SK-N-SH treated with all-trans-retinoic acid at 6 μM for 48 hours (cell line): ENCODE data around the gene NUDT2.

Experiments used
- ARNTL ChIP-seq: fragments of 450-650 bp; formaldehyde crosslinking; IDR thresholded peaks from 2 replicates; pipeline ENCODE4 v1.5.0; 2020; ENCODE audit warnings: low read depth, mild to moderate bottlenecking, moderate library complexity, borderline replicate concordance
- CSDC2 ChIP-seq: fragments of 250-450 bp; sonication (Bioruptor Pico); IDR thresholded peaks from 2 replicates; pipeline ENCODE4 v1.5.0; 2020; ENCODE audit warnings: mild to moderate bottlenecking, moderate library complexity
- ESRRG ChIP-seq: fragments of 250-450 bp; sonication (Bioruptor Pico); IDR thresholded peaks from 2 replicates; pipeline ENCODE4 v1.6.1; 2021; ENCODE audit warnings: mild to moderate bottlenecking
- RARB ChIP-seq: fragments of 250-450 bp; sonication (Bioruptor Pico); IDR thresholded peaks from 2 replicates; pipeline ENCODE4 v1.8.0; 2021; ENCODE audit warnings: mild to moderate bottlenecking, moderate library complexity
- SNAI2 ChIP-seq: fragments of 250-450 bp; sonication (Bioruptor Pico); IDR thresholded peaks from 2 replicates; pipeline ENCODE4 v1.5.0; 2020; ENCODE audit warnings: mild to moderate bottlenecking, moderate library complexity
- TOX ChIP-seq: fragments of 250-450 bp; sonication (Bioruptor Pico); IDR thresholded peaks from 2 replicates; pipeline ENCODE4 v1.8.0; 2021; ENCODE audit warnings: mild to moderate bottlenecking, moderate library complexity, borderline replicate concordance
- ZFP30 ChIP-seq: fragments of 450-650 bp; formaldehyde crosslinking; IDR thresholded peaks from 2 replicates; pipeline ENCODE4 v1.5.0; 2022; ENCODE audit warnings: mild to moderate bottlenecking, moderate library complexity
- TF ChIP-seq, protein P1 (sequence below): fragments of 250-450 bp; sonication (Bioruptor Pico); IDR thresholded peaks from 2 replicates; pipeline ENCODE4 v1.8.0; 2021; ENCODE audit warnings: low read depth, mild to moderate bottlenecking, moderate library complexity, borderline replicate concordance
- TF ChIP-seq, protein P2 (sequence below): fragments of 250-450 bp; sonication (Bioruptor Pico); IDR thresholded peaks from 2 replicates; pipeline ENCODE4 v1.8.0; 2020; ENCODE audit warnings: mild to moderate bottlenecking, moderate library complexity, borderline replicate concordance
- TF ChIP-seq, protein P3 (sequence below): fragments of 250-450 bp; sonication (Bioruptor Pico); IDR thresholded peaks from 2 replicates; pipeline ENCODE4 v1.5.1; 2020; ENCODE audit warnings: low read depth, mild to moderate bottlenecking, moderate library complexity
- TF ChIP-seq, protein P4 (sequence below): fragments of 250-450 bp; sonication (Bioruptor Pico); IDR thresholded peaks from 2 replicates; pipeline ENCODE4 v1.5.1; 2021; ENCODE audit warnings: mild to moderate bottlenecking, moderate library complexity

DNA sequence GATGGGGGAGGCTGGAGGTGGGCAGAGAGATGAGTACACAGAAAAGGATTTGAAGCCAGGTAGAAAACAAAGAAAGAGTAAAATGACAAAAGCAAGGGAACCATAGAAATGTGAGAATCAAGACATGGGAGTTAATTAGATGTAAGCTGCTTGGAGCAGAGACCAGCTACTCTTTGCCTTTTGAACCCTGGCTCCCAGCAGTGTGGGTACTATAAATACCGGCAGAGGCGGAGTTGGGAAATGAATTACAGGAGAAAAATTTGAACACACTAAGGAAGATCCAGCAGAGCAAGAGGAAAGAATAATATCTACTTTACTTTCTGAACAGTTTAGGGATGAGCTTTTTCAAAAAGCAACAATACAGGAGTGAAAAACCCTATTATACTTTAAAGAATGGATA, 36.8 kb upstream of the NUDT2 start:
- no peak for TF ChIP-seq CSDC2 (CRISPR knock-in tag)
- TF ChIP-seq, protein P1, sequence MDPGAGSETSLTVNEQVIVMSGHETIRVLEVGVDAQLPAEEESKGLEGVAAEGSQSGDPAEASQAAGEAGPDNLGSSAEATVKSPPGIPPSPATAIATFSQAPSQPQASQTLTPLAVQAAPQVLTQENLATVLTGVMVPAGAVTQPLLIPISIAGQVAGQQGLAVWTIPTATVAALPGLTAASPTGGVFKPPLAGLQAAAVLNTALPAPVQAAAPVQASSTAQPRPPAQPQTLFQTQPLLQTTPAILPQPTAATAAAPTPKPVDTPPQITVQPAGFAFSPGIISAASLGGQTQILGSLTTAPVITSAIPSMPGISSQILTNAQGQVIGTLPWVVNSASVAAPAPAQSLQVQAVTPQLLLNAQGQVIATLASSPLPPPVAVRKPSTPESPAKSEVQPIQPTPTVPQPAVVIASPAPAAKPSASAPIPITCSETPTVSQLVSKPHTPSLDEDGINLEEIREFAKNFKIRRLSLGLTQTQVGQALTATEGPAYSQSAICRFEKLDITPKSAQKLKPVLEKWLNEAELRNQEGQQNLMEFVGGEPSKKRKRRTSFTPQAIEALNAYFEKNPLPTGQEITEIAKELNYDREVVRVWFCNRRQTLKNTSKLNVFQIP (CRISPR knock-in tag) = no peak
- TF ChIP-seq, protein P2, sequence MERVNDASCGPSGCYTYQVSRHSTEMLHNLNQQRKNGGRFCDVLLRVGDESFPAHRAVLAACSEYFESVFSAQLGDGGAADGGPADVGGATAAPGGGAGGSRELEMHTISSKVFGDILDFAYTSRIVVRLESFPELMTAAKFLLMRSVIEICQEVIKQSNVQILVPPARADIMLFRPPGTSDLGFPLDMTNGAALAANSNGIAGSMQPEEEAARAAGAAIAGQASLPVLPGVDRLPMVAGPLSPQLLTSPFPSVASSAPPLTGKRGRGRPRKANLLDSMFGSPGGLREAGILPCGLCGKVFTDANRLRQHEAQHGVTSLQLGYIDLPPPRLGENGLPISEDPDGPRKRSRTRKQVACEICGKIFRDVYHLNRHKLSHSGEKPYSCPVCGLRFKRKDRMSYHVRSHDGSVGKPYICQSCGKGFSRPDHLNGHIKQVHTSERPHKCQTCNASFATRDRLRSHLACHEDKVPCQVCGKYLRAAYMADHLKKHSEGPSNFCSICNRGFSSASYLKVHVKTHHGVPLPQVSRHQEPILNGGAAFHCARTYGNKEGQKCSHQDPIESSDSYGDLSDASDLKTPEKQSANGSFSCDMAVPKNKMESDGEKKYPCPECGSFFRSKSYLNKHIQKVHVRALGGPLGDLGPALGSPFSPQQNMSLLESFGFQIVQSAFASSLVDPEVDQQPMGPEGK (CRISPR knock-in tag) = no peak
- no peak for TF ChIP-seq ESRRG (CRISPR knock-in tag)
- TF ChIP-seq ARNTL (CRISPR knock-in tag) = no peak
- no peak for TF ChIP-seq TOX (CRISPR knock-in tag)
- TF ChIP-seq SNAI2 (CRISPR knock-in tag) = no peak
- no peak for TF ChIP-seq ZFP30 (CRISPR knock-in tag)
- TF ChIP-seq, protein P3, sequence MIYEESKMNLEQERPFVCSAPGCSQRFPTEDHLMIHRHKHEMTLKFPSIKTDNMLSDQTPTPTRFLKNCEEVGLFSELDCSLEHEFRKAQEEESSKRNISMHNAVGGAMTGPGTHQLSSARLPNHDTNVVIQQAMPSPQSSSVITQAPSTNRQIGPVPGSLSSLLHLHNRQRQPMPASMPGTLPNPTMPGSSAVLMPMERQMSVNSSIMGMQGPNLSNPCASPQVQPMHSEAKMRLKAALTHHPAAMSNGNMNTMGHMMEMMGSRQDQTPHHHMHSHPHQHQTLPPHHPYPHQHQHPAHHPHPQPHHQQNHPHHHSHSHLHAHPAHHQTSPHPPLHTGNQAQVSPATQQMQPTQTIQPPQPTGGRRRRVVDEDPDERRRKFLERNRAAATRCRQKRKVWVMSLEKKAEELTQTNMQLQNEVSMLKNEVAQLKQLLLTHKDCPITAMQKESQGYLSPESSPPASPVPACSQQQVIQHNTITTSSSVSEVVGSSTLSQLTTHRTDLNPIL (CRISPR knock-in tag) = no peak
- TF ChIP-seq, protein P4, sequence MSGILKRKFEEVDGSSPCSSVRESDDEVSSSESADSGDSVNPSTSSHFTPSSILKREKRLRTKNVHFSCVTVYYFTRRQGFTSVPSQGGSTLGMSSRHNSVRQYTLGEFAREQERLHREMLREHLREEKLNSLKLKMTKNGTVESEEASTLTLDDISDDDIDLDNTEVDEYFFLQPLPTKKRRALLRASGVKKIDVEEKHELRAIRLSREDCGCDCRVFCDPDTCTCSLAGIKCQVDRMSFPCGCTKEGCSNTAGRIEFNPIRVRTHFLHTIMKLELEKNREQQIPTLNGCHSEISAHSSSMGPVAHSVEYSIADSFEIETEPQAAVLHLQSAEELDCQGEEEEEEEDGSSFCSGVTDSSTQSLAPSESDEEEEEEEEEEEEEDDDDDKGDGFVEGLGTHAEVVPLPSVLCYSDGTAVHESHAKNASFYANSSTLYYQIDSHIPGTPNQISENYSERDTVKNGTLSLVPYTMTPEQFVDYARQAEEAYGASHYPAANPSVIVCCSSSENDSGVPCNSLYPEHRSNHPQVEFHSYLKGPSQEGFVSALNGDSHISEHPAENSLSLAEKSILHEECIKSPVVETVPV (CRISPR knock-in tag) = no peak
- no peak for TF ChIP-seq RARB (CRISPR knock-in tag)
